SIG-M5 (cell line): ENCODE data around the gene MUTYH.
"Not testable (repeated sequence)": the region's sequence is repeated elsewhere in the genome, so short reads cannot be mapped to it uniquely, and the experiment has no call there.

Source experiments
- DNase-seq: peaks from one replicate; lab custom pipeline; 2025; lab: John Stamatoyannopoulos, UW

The MUTYH gene

DNA sequence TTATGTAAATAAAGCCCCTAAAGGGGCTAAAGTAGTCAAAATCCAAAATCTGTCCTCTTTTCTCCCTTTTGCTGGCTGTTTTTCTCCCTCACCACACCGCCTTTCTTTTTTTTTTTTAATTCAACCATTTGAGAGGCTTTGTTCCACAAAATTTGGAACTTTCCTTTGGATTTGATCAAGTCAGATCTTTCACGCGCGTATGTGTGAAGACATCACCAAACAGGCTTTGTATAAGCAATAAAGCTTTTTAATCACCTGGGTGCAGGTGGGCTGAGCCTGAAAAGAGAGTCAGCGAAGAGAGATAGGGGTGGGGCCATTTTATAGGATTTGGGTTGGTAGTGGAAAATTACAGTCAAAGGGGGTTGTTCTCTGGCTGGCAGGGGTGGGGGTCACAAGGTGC, 18.8 kb downstream of the MUTYH start:
- no peak for DNase-seq

DNA sequence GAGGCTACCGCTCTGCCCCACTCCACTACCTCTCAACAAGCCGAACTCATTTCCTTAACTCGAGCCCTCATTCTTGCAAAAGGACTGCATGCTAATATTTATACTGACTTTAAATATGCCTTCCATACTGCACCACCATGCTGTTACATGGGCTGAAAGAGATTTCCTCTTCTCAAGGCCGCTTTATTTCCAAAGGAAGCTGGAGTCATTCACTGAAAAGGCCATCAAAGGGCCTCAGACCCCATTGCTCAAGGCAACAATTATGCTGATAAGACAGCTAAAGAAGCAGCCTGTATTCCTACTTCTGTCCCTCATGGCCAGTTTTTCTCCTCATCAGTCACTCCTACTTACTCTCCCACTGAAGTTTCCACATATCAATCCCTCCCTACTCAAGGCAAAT, 20.5 kb downstream of the MUTYH start:
- DNase-seq, result no peak

DNA sequence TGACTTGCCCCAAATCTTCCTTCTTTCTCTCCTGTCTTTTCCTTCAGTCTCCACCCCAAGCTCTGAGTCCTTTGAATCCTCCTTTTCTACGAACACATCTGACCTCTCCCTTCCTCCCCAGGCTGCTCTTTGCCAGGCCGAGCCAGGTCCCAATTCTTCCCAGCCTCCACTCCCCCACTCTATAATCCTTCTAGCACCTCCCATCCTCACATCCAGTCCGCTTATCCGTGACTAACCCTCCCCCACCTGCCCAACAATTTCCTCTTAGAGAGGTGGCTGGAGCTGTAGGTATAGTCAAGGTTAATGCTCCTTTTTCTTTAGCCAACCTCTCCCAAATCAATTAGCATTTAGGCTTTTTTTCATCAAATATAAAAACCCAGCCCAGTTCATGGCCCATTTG, 23.1 kb downstream of the MUTYH start:
- DNase-seq, result no peak

DNA sequence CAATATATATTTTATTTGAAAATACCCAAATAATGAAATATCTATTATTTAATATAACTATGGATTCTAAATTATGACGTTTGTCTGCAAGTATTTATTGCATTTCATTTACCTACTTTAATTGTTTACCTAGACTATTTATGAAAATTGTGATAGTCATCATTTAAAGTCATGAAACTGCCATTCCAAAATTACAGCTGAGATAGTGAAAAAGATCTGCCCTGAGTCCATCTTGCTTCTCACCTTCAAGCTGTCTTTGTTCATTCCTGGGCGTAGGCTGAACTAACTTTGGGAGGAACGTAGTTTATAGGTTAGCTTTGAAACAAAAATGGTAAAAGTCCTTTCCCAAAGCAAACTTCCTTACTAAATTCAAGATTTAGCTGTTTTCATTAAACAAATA, 26.0 kb downstream of the MUTYH start:
- no peak for DNase-seq

- DNase-seq, result no peak
Observed at GRCh38 chr1:45306905-45307304, 33.3 kb downstream of the MUTYH start.

GRCh38 chr1:45306319-45306718, 33.9 kb downstream of the MUTYH start:
- DNase-seq, result no peak

DNA sequence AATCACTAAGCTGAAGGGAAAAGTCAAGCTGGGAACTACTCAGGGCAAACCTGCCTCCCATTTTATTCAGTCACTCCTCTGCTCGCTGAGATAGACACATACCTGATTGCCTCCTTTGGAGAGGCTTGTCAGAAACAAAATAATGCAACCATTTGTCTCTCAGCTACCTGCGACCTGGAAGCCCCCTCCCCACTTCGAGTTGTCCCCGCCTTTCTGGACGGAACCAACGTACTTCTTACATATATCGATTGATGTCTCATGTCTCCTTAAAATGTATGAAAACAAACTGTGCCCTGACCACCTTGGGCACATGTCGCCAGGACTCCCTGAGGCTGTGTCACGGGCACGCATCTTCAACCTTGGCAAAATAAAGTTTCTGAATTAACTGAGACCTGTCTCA, 35.0 kb downstream of the MUTYH start:
- DNase-seq, result no peak

DNA sequence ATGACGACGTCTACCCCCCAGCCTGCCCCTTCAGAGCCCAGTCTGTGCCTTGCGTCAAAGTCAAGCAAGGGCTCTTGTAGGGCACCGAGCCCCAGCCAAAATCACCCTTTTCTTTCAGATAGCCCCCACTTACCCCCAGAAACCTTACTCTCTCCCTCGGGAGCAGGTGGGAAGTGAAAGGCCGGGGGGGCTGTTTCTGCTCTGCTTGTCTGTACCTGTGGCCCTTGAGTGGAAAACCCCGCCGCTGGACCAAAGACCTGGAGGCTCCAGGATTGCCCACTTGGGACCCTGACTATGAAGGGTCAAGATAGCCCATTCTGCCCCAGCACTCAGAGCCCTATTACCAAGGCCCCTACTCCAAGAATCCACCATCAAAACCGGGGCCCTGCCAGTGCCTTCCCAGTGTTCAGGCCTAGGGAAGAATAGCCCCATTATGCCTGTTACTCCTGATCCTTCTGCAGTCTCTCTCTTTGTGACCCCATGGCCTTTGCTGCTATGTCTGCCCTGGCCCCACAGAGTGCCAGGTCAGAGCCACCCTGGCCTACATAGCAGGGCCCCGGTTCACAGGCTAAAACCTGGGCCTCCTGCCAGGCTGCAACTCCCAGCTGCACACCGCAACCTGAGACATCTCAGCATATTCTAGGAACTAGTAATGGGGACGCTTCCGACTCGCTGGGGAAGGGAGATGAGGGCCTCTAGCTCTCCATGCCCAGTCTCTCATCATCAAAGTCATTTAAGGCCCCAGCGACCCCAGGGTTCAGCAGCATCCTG, 35.7 kb downstream of the MUTYH start:
- DNase-seq, result no peak

- peak; percentile 61 for DNase-seq
Observed at GRCh38 chr1:45303520-45304310, 36.5 kb downstream of the MUTYH start.

DNA sequence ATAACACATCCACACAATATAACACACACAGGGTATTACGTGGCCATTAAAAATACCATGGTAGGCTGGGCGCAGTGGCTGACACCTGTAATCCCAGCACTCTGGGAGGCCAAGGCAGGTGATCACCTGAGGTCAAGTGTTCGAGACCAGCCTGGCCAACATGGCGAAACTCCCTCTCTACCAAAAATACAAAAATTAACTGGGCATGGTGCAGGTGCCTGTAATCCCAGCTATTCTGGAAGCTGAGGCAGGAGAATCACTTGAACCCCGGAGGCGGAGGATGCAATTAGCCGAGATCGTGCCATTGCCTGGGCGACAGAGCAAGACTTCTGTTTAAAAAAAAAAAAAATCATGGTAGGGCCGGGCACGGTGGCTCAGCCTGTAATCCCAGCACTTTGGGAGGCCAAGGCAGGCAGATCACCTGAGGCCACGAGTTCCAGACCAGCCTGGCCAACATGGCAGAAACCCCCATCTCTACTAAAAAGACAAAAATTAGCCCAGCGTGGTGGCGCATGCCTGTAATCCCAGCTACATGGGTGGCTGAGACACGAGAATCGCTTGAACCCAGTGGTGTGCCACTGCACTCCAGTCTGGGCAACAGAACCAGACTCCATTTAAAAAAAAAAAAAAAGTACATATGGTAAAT, 37.6 kb downstream of the MUTYH start:
- no peak for DNase-seq

GRCh38 chr1:45300669-45300997, 39.6 kb downstream of the MUTYH start:
- DNase-seq, result no peak

- no peak for DNase-seq
Observed at GRCh38 chr1:45299981-45300668, 40.1 kb downstream of the MUTYH start.

DNA sequence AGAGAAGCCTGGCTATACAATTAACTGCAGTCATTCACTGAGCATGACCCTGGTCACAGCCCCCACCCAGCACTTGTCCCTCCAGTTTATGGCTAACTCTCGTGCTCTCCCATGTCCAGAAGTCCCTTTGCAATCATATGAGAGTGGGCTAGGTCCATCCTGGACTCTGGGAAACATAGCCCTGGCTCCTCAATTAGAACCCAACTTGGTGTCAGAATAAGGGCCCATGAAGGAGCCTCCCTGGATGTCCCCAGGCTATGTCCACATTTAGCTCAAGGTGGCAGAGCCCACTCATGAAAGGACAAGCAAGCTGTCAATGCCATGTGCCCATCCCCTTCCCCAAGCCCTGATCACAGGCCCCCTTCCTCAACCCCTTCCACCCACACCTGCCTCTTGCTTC, 40.9 kb downstream of the MUTYH start:
- no peak for DNase-seq

- DNase-seq, result no peak
Observed at GRCh38 chr1:45297666-45298356, 42.4 kb downstream of the MUTYH start.

- no peak for DNase-seq
Observed at GRCh38 chr1:45291716-45292115, 48.5 kb downstream of the MUTYH start.

DNA sequence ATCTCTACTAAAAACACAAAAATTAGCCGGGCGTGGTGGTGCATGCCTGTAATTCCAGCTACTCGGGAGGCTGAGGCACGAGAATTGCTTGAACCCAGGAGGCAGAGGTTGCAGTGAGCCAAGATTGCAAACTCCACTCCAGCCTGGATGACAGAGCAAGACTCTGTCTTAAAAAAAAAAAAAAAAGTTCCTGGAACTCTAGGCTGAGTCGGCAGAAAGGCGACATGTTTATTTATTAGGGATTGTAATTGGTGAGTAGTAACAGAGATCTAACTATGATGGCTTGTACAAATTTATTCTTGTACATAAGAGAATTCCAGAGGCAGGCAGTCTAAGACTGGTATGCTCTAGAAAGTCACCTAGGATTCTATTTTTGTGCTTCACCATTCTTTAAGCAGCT, 49.2 kb downstream of the MUTYH start:
- not testable (repeated sequence) for DNase-seq

- DNase-seq, result not testable (repeated sequence)
Observed at GRCh38 chr1:45286521-45286920, 53.7 kb downstream of the MUTYH start.

DNA sequence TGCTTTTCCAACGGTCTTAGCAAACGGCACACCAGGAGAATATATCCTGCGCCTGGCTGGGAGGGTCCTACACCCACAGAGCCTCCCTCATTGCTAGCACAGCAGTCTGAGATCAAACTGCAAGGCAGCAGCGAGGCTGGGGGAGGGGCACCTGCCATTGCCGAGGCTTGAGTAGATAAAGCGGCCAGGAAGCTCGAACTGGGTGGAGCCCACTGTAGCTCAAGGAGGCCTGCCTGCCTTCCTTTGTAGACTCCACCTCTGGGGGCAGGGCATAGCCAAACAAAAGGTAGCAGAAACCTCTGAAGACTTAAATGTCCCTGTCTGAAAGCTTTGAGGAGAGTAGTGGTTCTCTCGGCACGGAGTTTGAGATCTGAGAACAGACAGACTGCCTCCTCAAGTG, 55.4 kb downstream of the MUTYH start:
- not testable (repeated sequence) for DNase-seq

DNA sequence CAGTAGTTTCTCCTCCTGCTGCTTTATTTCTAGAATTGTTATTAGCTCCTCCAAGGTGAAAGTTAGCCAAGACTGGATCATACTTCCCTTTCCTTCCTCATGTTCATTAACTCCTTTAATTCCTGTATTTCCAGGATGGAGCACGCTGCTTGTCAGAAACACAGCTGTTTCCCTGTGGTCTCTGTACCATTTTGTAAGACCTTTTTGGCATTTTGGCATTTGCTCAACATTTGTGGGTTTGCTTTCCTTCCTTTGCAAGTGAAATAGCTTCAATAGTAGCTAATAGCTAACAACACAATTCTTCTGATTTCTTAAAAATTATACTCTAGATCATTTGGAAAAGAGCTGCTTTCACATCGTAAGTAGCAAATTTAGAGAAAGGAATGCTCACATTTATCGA, 57.9 kb downstream of the MUTYH start:
- no peak for DNase-seq
